IMR-90 (cell line): Measurements from ENCODE around the gene DDX24. TPM values are rescaled to one million over a fixed set of nuclear protein-coding genes. Genes with fewer than 3 reads are reported as not detected.

Experiments
- ATAC-seq: fragments of 200-7000 bp; cut with Tn5 transposase; 2 replicates; pipeline ENCODE4 v1.9.1; 2020; ENCODE audit warnings: low read depth, mild to moderate bottlenecking, moderate library complexity
- BruUV-seq: library from RNA; stranded (reverse); fragments of 400-500 nt; replicated peaks from 2 replicates; lab custom pipeline; 2021; lab: Mats Ljungman, UMichigan
- CTCF ChIA-PET: fragments of 300-600 bp; formaldehyde crosslinking; extraction: SDS; loops from one replicate; lab custom pipeline; 2021; ENCODE audit warnings: antibody characterized with exemption; lab: Yijun Ruan, JAX
- POLR2A ChIA-PET: fragments of 300-600 bp; sonication (Branson Sonifier 250); formaldehyde crosslinking; loops from one replicate; lab custom pipeline; 2022; ENCODE audit warnings: antibody characterized with exemption; ENCODE audit not compliant: unreplicated experiment; lab: Charles Lee
- DNase-seq: peaks from one replicate; pipeline ENCODE4 v3.0.0; 2013
- H2AFZ ChIP-seq: replicated peaks from 2 replicates; pipeline ENCODE3; 2013; ENCODE audit warnings: low read length, mild to moderate bottlenecking; ENCODE audit not compliant: poor library complexity
- H2AK5ac ChIP-seq: 2 replicates; pipeline ENCODE4 v1.6.1; 2013; ENCODE audit warnings: low read depth, low read length, inconsistent platforms
- H2AK9ac ChIP-seq: replicated peaks from 2 replicates; pipeline ENCODE3; 2013; ENCODE audit warnings: mild to moderate bottlenecking, low read depth, low read length, moderate library complexity; ENCODE audit not compliant: poor library complexity
- H2BK120ac ChIP-seq: 2 replicates; pipeline ENCODE4 v1.6.1; 2013; ENCODE audit warnings: low read depth, low read length, inconsistent platforms
- H2BK15ac ChIP-seq: 3 replicates; pipeline ENCODE4 v1.6.1; 2013; ENCODE audit warnings: low read depth, low read length, inconsistent platforms
- H2BK20ac ChIP-seq: 2 replicates; pipeline ENCODE4 v1.6.1; 2013; ENCODE audit warnings: low read depth, mild to moderate bottlenecking, inconsistent platforms, low read length, moderate library complexity
- H2BK5ac ChIP-seq: 2 replicates; pipeline ENCODE4 v1.6.1; 2013; ENCODE audit warnings: mild to moderate bottlenecking, low read depth, low read length, inconsistent platforms; ENCODE audit not compliant: poor library complexity, severe bottlenecking
- H3K14ac ChIP-seq: replicated peaks from 2 replicates; pipeline ENCODE4 v1.6.1; 2013; ENCODE audit warnings: low read depth, low read length, inconsistent platforms
- H3K18ac ChIP-seq: 2 replicates; pipeline ENCODE4 v1.6.1; 2013; ENCODE audit warnings: low read depth, low read length, control low read depth
- H3K23ac ChIP-seq: 2 replicates; pipeline ENCODE4 v1.6.1; 2013; ENCODE audit warnings: low read depth, low read length, inconsistent platforms
- H3K27ac ChIP-seq: 2 replicates; pipeline ENCODE4 v1.5.1; 2013; ENCODE audit warnings: mild to moderate bottlenecking, control low read depth, low read length; ENCODE audit not compliant: insufficient read depth
- H3K27me3 ChIP-seq: 2 replicates; pipeline ENCODE4 v1.6.1; 2013; ENCODE audit warnings: low read length; ENCODE audit not compliant: control insufficient read depth, insufficient read depth
- H3K36me3 ChIP-seq: 2 replicates; pipeline ENCODE4 v1.6.1; 2013; ENCODE audit warnings: low read length, mixed read lengths; ENCODE audit not compliant: control insufficient read depth, insufficient read depth
- H3K4ac ChIP-seq: 2 replicates; pipeline ENCODE4 v1.6.1; 2013; ENCODE audit warnings: low read depth, low read length, inconsistent platforms
- H3K4me1 ChIP-seq: 2 replicates; pipeline ENCODE4 v1.6.1; 2013; ENCODE audit warnings: low read length, mixed read lengths; ENCODE audit not compliant: control insufficient read depth, insufficient read depth
- H3K4me2 ChIP-seq: 2 replicates; pipeline ENCODE4 v1.6.1; 2013; ENCODE audit warnings: low read depth, mild to moderate bottlenecking, control low read depth, low read length, moderate library complexity
- H3K4me3 ChIP-seq: 2 replicates; pipeline ENCODE4 v1.5.1; 2013; ENCODE audit warnings: low read depth, mild to moderate bottlenecking, control low read depth, low read length, moderate library complexity; ENCODE audit not compliant: insufficient read depth
- H3K56ac ChIP-seq: 2 replicates; pipeline ENCODE4 v1.6.1; 2013; ENCODE audit warnings: low read length, inconsistent platforms; ENCODE audit not compliant: insufficient read depth; ENCODE audit errors: extremely low read depth
- H3K79me1 ChIP-seq, 2 experiments: 2 replicates each; pipeline ENCODE4 v1.6.1; 2013; ENCODE audit warnings: low read length in 2 of 2, inconsistent platforms in 1 of 2, low read depth in 1 of 2
- H3K9ac ChIP-seq: 2 replicates; pipeline ENCODE4 v1.6.1; 2013; ENCODE audit warnings: low read depth, low read length, control low read depth
- H3K9me1 ChIP-seq: 2 replicates; pipeline ENCODE4 v1.6.1; 2013; ENCODE audit warnings: low read length, inconsistent platforms; ENCODE audit not compliant: insufficient read depth
- H3K9me3 ChIP-seq: 2 replicates; pipeline ENCODE4 v1.6.1; 2013; ENCODE audit warnings: low read length; ENCODE audit not compliant: control insufficient read depth, insufficient read depth
- H4K20me1 ChIP-seq: 2 replicates; pipeline ENCODE4 v1.6.1; 2013; ENCODE audit warnings: low read length, inconsistent platforms; ENCODE audit not compliant: insufficient read depth
- H4K5ac ChIP-seq: 2 replicates; pipeline ENCODE4 v1.6.1; 2013; ENCODE audit warnings: mild to moderate bottlenecking, low read depth, low read length, control low read depth
- H4K8ac ChIP-seq, 2 experiments: 2 replicates each; pipeline ENCODE4 v1.6.1; 2013; ENCODE audit warnings: low read depth in 2 of 2, low read length in 2 of 2, control low read depth in 1 of 2, inconsistent platforms in 1 of 2
- H4K91ac ChIP-seq: 2 replicates; pipeline ENCODE4 v1.6.1; 2013; ENCODE audit warnings: low read depth, low read length, inconsistent platforms; ENCODE audit not compliant: insufficient read depth
- CHD1 ChIP-seq: IDR thresholded peaks from 2 replicates; pipeline ENCODE4 v1.6.1; 2012; ENCODE audit warnings: low read depth, low read length, improper control_type of control experiment
- FOS ChIP-seq: fragments of 150-350 bp; IDR thresholded peaks from 2 replicates; pipeline ENCODE4 v1.6.1; 2016; ENCODE audit warnings: low read depth, low read length
- WGBS, 2 experiments: methylation state at CpG; one replicate each; pipeline versions ENCODE4 v1.1.5 to v1.1.7; 2013; ENCODE audit warnings: missing lambda C conversion rate in 2 of 2; ENCODE audit not compliant: insufficient read length in 1 of 2; ENCODE audit errors: extremely low coverage in 2 of 2; 5-methylcytosine and 5-hydroxymethylcytosine counted together
- dilution Hi-C: fragments of 300-500 bp; cut with HindIII; formaldehyde crosslinking; loops from one replicate; pipeline ENCODE4 v1.14.3; 2018; ENCODE audit warnings: low sequenced_read_pairs; ENCODE audit not compliant: unreplicated experiment
- in situ Hi-C: fragments of 300-500 bp; cut with MboI; formaldehyde crosslinking; loops from 3 replicates; pipeline ENCODE4 v1.14.3; 2019; ENCODE audit warnings: low sequenced_read_pairs, inconsistent platforms, mixed read lengths
- intact Hi-C: fragments of 100-400 bp; cut with micrococcal nuclease; formaldehyde crosslinking; loops from 2 replicates; pipeline ENCODE4 v1.10.0; 2022
- polyA plus RNA-seq, 3 experiments: library from polyadenylated mRNA; depleted of rRNA; stranded (reverse); fragments of >200 nt; gene quantifications; 2 replicates each; pipeline ENCODE4 v1.2.3, GENCODE V29; 2012; ENCODE audit warnings: low replicate concordance in 1 of 3
- total RNA-seq: library from RNA; depleted of rRNA; stranded (reverse); fragments of >200 nt; gene quantifications from 2 replicates; pipeline ENCODE4 v1.2.3, GENCODE V29; 2012
- TF ChIP-seq, protein P1 (sequence below): conservative IDR thresholded peaks from 2 replicates; pipeline ENCODE4 v1.5.1; 2012; ENCODE audit warnings: mild to moderate bottlenecking, low read depth, low read length, improper control_type of control experiment

The DDX24 gene
- total and polyA plus RNA-seq, 2 of the 4 experiments (the other 2 are of a cell fraction): 134 to 155 TPM

- peaks cover 9% of the 10 kb centered on the region for H3K4me1 ChIP-seq
- H4K91ac ChIP-seq: no peak overlapping the region
- no peaks in the 10 kb centered on the region; the same call in 1 of the 2 replicates for H4K20me1 ChIP-seq
- no peaks in the 10 kb centered on the region for H3K79me1 ChIP-seq
- H3K27me3 ChIP-seq: no peaks in the 10 kb centered on the region
- H3K4me2 ChIP-seq: no peak overlapping the region
- H3K56ac ChIP-seq: no peak overlapping the region
- WGBS, 2 experiments: 60% methylated on average over 1 of the region's 12 CpGs; no CpG with 5 or more reads in 1 of the 2 experiments
- H2BK5ac ChIP-seq: no peak overlapping the region
- no peak overlapping the region for H3K18ac ChIP-seq
- ChIA-PET POLR2A (no interaction called here), CTCF (no interaction called here)
- no peak overlapping the region for H3K4me3 ChIP-seq
- TF ChIP-seq, protein P1, sequence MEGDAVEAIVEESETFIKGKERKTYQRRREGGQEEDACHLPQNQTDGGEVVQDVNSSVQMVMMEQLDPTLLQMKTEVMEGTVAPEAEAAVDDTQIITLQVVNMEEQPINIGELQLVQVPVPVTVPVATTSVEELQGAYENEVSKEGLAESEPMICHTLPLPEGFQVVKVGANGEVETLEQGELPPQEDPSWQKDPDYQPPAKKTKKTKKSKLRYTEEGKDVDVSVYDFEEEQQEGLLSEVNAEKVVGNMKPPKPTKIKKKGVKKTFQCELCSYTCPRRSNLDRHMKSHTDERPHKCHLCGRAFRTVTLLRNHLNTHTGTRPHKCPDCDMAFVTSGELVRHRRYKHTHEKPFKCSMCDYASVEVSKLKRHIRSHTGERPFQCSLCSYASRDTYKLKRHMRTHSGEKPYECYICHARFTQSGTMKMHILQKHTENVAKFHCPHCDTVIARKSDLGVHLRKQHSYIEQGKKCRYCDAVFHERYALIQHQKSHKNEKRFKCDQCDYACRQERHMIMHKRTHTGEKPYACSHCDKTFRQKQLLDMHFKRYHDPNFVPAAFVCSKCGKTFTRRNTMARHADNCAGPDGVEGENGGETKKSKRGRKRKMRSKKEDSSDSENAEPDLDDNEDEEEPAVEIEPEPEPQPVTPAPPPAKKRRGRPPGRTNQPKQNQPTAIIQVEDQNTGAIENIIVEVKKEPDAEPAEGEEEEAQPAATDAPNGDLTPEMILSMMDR: no peak
- TF ChIP-seq CHD1: no peak
- TF ChIP-seq FOS: no peak
- peaks cover 28% of the 10 kb centered on the region for H3K36me3 ChIP-seq
- H3K4ac ChIP-seq: no peak overlapping the region
- H4K8ac ChIP-seq: no peak overlapping the region
- BruUV-seq: no TSS peak
- H2AK5ac ChIP-seq: no peak overlapping the region
- no peak overlapping the region for H2BK20ac ChIP-seq
- H3K27ac ChIP-seq: no peak overlapping the region
- no peak overlapping the region for H4K5ac ChIP-seq
- H2AK9ac ChIP-seq: no peak overlapping the region
- no peak overlapping the region for H3K23ac ChIP-seq
- H2BK15ac ChIP-seq: no peak overlapping the region
- H3K9me1 ChIP-seq: no peaks in the 10 kb centered on the region
- dilution Hi-C loops: no loop called here
- intact Hi-C loops: no loop called here
- no peaks in the 10 kb centered on the region for H3K9me3 ChIP-seq
- no peak overlapping the region for H3K9ac ChIP-seq
- no peak overlapping the region for H2BK120ac ChIP-seq
- in situ Hi-C loops: no loop called here
- no peak overlapping the region for H3K14ac ChIP-seq
- H2AFZ ChIP-seq: no peak overlapping the region
- no peak for DNase-seq
- ATAC-seq: peak; percentile 12
These were observed 38.4 kb downstream of the DDX24 start for GRCh38 chr14:94042433-94043091.
